Neuronal stem cell (in vitro differentiated cells): Measurements from ENCODE around the gene MKRN2.
"Not testable (repeated sequence)": the region's sequence is repeated elsewhere in the genome, so short reads cannot be mapped to it uniquely, and the experiment has no call there.

ENCODE experiments used
- DNase-seq: peaks from one replicate; pipeline ENCODE4 v3.0.0-alpha.2; 2013; ENCODE audit warnings: low spot score
- H2AFZ ChIP-seq: one replicate; pipeline ENCODE4 v1.6.1; 2013; ENCODE audit warnings: mild to moderate bottlenecking, low read length, inconsistent platforms
- H2AK5ac ChIP-seq: 2 replicates; pipeline ENCODE4 v1.6.1; 2013; ENCODE audit warnings: low read depth, mild to moderate bottlenecking, inconsistent platforms, low read length, moderate library complexity, mixed read lengths
- H2BK120ac ChIP-seq: 2 replicates; pipeline ENCODE4 v1.6.1; 2013; ENCODE audit warnings: low read depth, mild to moderate bottlenecking, inconsistent platforms, low read length, moderate library complexity, mixed read lengths
- H2BK12ac ChIP-seq: one replicate; pipeline ENCODE4 v1.6.1; 2013; ENCODE audit warnings: low read length, inconsistent platforms
- H2BK15ac ChIP-seq: 2 replicates; pipeline ENCODE4 v1.6.1; 2013; ENCODE audit warnings: mild to moderate bottlenecking, low read length, inconsistent platforms, mixed read lengths
- H2BK5ac ChIP-seq: one replicate; pipeline ENCODE4 v1.6.1; 2013; ENCODE audit warnings: inconsistent platforms, mild to moderate bottlenecking, low read length, moderate library complexity
- H3K14ac ChIP-seq: one replicate; pipeline ENCODE4 v1.6.1; 2013; ENCODE audit warnings: low read length, inconsistent platforms
- H3K18ac ChIP-seq: 2 replicates; pipeline ENCODE4 v1.6.1; 2013; ENCODE audit warnings: low read length, inconsistent platforms
- H3K23ac ChIP-seq: 2 replicates; pipeline ENCODE4 v1.6.1; 2013; ENCODE audit warnings: low read depth, mild to moderate bottlenecking, mixed read lengths, low read length, inconsistent platforms; ENCODE audit not compliant: poor library complexity
- H3K27ac ChIP-seq: replicated peaks from 3 replicates; pipeline ENCODE4 v1.5.1; 2013; ENCODE audit warnings: low read length, inconsistent platforms
- H3K27me3 ChIP-seq, 3 experiments: 2 replicates each; pipeline ENCODE4 v1.6.1; 2013; ENCODE audit warnings: low read length in 3 of 3, mild to moderate bottlenecking in 2 of 3, inconsistent platforms in 1 of 3, low read depth in 1 of 3, mixed read lengths in 1 of 3, moderate library complexity in 1 of 3; ENCODE audit not compliant: control insufficient read depth in 3 of 3, insufficient read depth in 3 of 3
- H3K36me3 ChIP-seq, 2 donors: replicated peaks in 1 of 2; 2 replicates each; pipeline ENCODE4 v1.6.1; 2013; ENCODE audit warnings: low read length in 2 of 2; ENCODE audit not compliant: control insufficient read depth in 2 of 2, insufficient read depth in 2 of 2
- H3K4ac ChIP-seq: 2 replicates; pipeline ENCODE4 v1.6.1; 2013; ENCODE audit warnings: inconsistent platforms, mild to moderate bottlenecking, low read length, moderate library complexity
- H3K4me1 ChIP-seq, 2 donors: 1 replicate in 1 of 2; 2 replicates in 1 of 2; pipeline ENCODE4 v1.6.1; 2013; ENCODE audit warnings: low read length in 2 of 2, low read depth in 1 of 2; ENCODE audit not compliant: control insufficient read depth in 2 of 2, insufficient read depth in 1 of 2
- H3K4me2 ChIP-seq: one replicate; pipeline ENCODE4 v1.6.1; 2013; ENCODE audit warnings: mild to moderate bottlenecking, low read length, inconsistent platforms; ENCODE audit not compliant: insufficient read depth, poor library complexity, severe bottlenecking
- H3K4me3 ChIP-seq, 2 donors: 2 replicates each; pipeline ENCODE4 v1.5.1; 2013; ENCODE audit warnings: low read length in 2 of 2, mild to moderate bottlenecking in 2 of 2, inconsistent platforms in 1 of 2, moderate library complexity in 1 of 2
- H3K79me1 ChIP-seq: one replicate; pipeline ENCODE4 v1.6.1; 2013; ENCODE audit warnings: low read depth, mild to moderate bottlenecking, inconsistent platforms, low read length, moderate library complexity
- H3K9ac ChIP-seq: one replicate; pipeline ENCODE4 v1.6.1; 2013; ENCODE audit warnings: mild to moderate bottlenecking, low read depth, low read length, inconsistent platforms; ENCODE audit not compliant: poor library complexity
- H3K9me3 ChIP-seq, 2 donors: replicated peaks in 1 of 2; 2 replicates each; pipeline versions ENCODE3 to v1.6.1; 2013; ENCODE audit warnings: low read length in 2 of 2, mild to moderate bottlenecking in 2 of 2, inconsistent platforms in 1 of 2, low read depth in 1 of 2, mixed read lengths in 1 of 2, moderate library complexity in 1 of 2; ENCODE audit not compliant: control insufficient read depth in 2 of 2, insufficient read depth in 1 of 2
- H4K8ac ChIP-seq: one replicate; pipeline ENCODE4 v1.6.1; 2013; ENCODE audit warnings: low read depth, mild to moderate bottlenecking, inconsistent platforms, low read length, moderate library complexity
- H4K91ac ChIP-seq: one replicate; pipeline ENCODE4 v1.6.1; 2013; ENCODE audit warnings: low read length, low read depth, mild to moderate bottlenecking, inconsistent platforms; ENCODE audit not compliant: poor library complexity
- WGBS, 2 donors: extraction: QIAGEN DNeasy Blood & Tissue Kit; methylation state at CpG; one replicate each; pipeline ENCODE4 v1.1.7; 2013; ENCODE audit warnings: missing lambda C conversion rate in 2 of 2, mixed read lengths in 1 of 2; ENCODE audit not compliant: insufficient read length in 2 of 2, insufficient replicate concordance in 1 of 2; ENCODE audit errors: extremely low coverage in 2 of 2; 5-methylcytosine and 5-hydroxymethylcytosine counted together

MKRN2 gene

GRCh38 chr3:12622335-12622734, 65.4 kb downstream of the MKRN2 start:
- Histone ChIP-seq H2BK120ac (no peak overlapping the region), H3K23ac (no peak overlapping the region), H3K4me1 (no peaks in the 10 kb centered on the region), H2AFZ (no peak overlapping the region), H3K36me3 (peaks cover 0 to 17% of the 10 kb centered on the region in 2 donors), H2AK5ac (no peak overlapping the region), H3K27me3 (no peaks in the 10 kb centered on the region), H4K91ac (no peak overlapping the region), H2BK15ac (no peak overlapping the region), H2BK12ac (no peak overlapping the region), H3K14ac (no peak overlapping the region), H3K79me1 (peaks cover 4% of the 10 kb centered on the region), H3K9ac (no peak overlapping the region), H3K18ac (no peak overlapping the region), H3K4me2 (no peak overlapping the region), H4K8ac (no peak overlapping the region), H3K27ac (no peak overlapping the region), H3K4ac (no peak overlapping the region), H2BK5ac (no peak overlapping the region), H3K9me3 (no peaks in the 10 kb centered on the region), H3K4me3 (no peak overlapping the region)
- DNase-seq = no peak
- no CpG with 5 or more reads among the region's 4 CpGs for WGBS, 2 donors

GRCh38 chr3:12624056-12624455, 67.2 kb downstream of the MKRN2 start:
- Histone ChIP-seq H3K4me1 (no peaks in the 10 kb centered on the region), H3K18ac (no peak overlapping the region), H3K4ac (no peak overlapping the region), H2BK120ac (no peak overlapping the region), H3K4me2 (no peak overlapping the region), H3K36me3 (peaks cover 0 to 2% of the 10 kb centered on the region in 2 donors), H2BK5ac (no peak overlapping the region), H3K9me3 (no peaks in the 10 kb centered on the region), H3K14ac (no peak overlapping the region), H2AFZ (no peak overlapping the region), H2BK12ac (no peak overlapping the region), H2AK5ac (no peak overlapping the region), H4K91ac (no peak overlapping the region), H3K4me3 (no peak overlapping the region), H3K27me3 (no peaks in the 10 kb centered on the region), H3K27ac (no peak overlapping the region), H2BK15ac (no peak overlapping the region), H3K23ac (no peak overlapping the region), H4K8ac (no peak overlapping the region), H3K9ac (no peak overlapping the region), H3K79me1 (peaks cover 7% of the 10 kb centered on the region)
- no peak for DNase-seq
- WGBS, 2 donors = no CpG with 5 or more reads among the region's 5 CpGs

- H2BK12ac ChIP-seq, H3K4me2 ChIP-seq, H3K79me1 ChIP-seq, H2BK5ac ChIP-seq, H3K18ac ChIP-seq, H3K23ac ChIP-seq, H4K8ac ChIP-seq, H2BK15ac ChIP-seq, H3K9ac ChIP-seq, DNase-seq, H2BK120ac ChIP-seq, H3K27ac ChIP-seq, H3K4ac ChIP-seq, H2AK5ac ChIP-seq, H3K36me3 ChIP-seq, H3K27me3 ChIP-seq, H3K4me1 ChIP-seq, H4K91ac ChIP-seq, H3K14ac ChIP-seq, H3K4me3 ChIP-seq, H2AFZ ChIP-seq, H3K9me3 ChIP-seq: not testable (repeated sequence)
- WGBS, 2 donors = no CpG with 5 or more reads among the region's 3 CpGs
These were observed 68.1 kb downstream of the MKRN2 start for GRCh38 chr3:12624964-12625363.

GRCh38 chr3:12627370-12627769, 70.5 kb downstream of the MKRN2 start:
- Histone ChIP-seq H2BK5ac (no peak overlapping the region), H3K9me3 (no peaks in the 10 kb centered on the region), H4K8ac (no peak overlapping the region), H2AK5ac (no peak overlapping the region), H2BK12ac (no peak overlapping the region), H3K9ac (no peak overlapping the region), H3K79me1 (peaks cover 2% of the 10 kb centered on the region), H4K91ac (no peak overlapping the region), H3K4me2 (no peak overlapping the region), H3K18ac (no peak overlapping the region), H3K4me3 (no peak overlapping the region), H3K36me3 (peaks cover 0 to 2% of the 10 kb centered on the region in 2 donors), H3K27ac (no peak overlapping the region), H2BK15ac (no peak overlapping the region), H2AFZ (no peak overlapping the region), H2BK120ac (no peak overlapping the region), H3K4me1 (peaks cover 0 to 3% of the 10 kb centered on the region in 2 donors), H3K4ac (no peak overlapping the region), H3K14ac (no peak overlapping the region), H3K23ac (no peak overlapping the region), H3K27me3 (no peaks in the 10 kb centered on the region)
- no peak for DNase-seq
- WGBS, 2 donors = no CpG with 5 or more reads among the region's 4 CpGs
